ENCODE data around the gene LIMK2.

- TF ChIP-seq CTCF (IDR thresholded peaks at IDR 0.05 in 4 of 5, conservative IDR thresholded peaks at IDR 0.05 in 1 of 5) (no peak), POLR2A (IDR thresholded peaks at IDR 0.05) (no peak)
Observed at GRCh38 chr22:31281733-31282132, 69.6 kb downstream of the LIMK2 start.
